Gastrocnemius medialis (tissue), 4 donors: ENCODE data around the gene PIAS1. TPM values are rescaled to one million over a fixed set of nuclear protein-coding genes. Genes with fewer than 3 reads are reported as not detected.

Experiments
- ATAC-seq, 2 donors: fragments of 150-250 bp; one replicate each; pipeline ENCODE4 v1.9.1; 2016
- DNase-seq, 2 donors: peaks; one replicate each; pipeline ENCODE4 v3.0.0-alpha.2; 2019
- H3K27ac ChIP-seq, 4 donors: fragments of 200-600 bp; sonication (generic); 1 replicate in 1 of 4; 2 replicates in 3 of 4; pipeline ENCODE4 v1.5.1; 2016 to 2018; ENCODE audit warnings: mild to moderate bottlenecking in 2 of 4, moderate library complexity in 1 of 4
- H3K27me3 ChIP-seq, 3 donors: fragments of 200-600 bp; sonication (generic) in 2 of 3; 1 replicate in 1 of 3; 2 replicates in 2 of 3; pipeline versions ENCODE4 v1.5.1 to v1.6.0; 2016 to 2019; ENCODE audit warnings: mild to moderate bottlenecking in 1 of 3, moderate library complexity in 1 of 3
- H3K36me3 ChIP-seq, 2 donors: fragments of 200-600 bp; sonication (generic) in 1 of 2; one replicate each; pipeline ENCODE4 v1.5.1; 2017 to 2018
- H3K4me1 ChIP-seq, 2 donors: fragments of 200-600 bp; sonication (generic) in 1 of 2; one replicate each; pipeline ENCODE4 v1.5.1; 2016 to 2017; ENCODE audit warnings: mild to moderate bottlenecking in 2 of 2
- H3K4me3 ChIP-seq, 4 donors: fragments of 200-600 bp; sonication (generic) in 3 of 4; 1 replicate in 1 of 4; 2 replicates in 3 of 4; pipeline ENCODE4 v1.5.1; 2016 to 2019; ENCODE audit warnings: mild to moderate bottlenecking in 2 of 4
- H3K9me3 ChIP-seq, 3 donors: fragments of 200-600 bp; sonication (generic) in 2 of 3; 1 replicate in 1 of 3; 2 replicates in 2 of 3; pipeline ENCODE4 v1.5.1; 2016 to 2019
- POLR2A ChIP-seq, 2 donors: fragments of 450-650 bp; IDR thresholded peaks; one replicate each; pipeline ENCODE4 v1.6.1; 2017; ENCODE audit warnings: antibody characterized with exemption in 2 of 2, mild to moderate bottlenecking in 2 of 2, moderate library complexity in 2 of 2
- in situ Hi-C, 4 donors: fragments of 200-750 bp; cut with MboI; loops; one replicate each; pipeline versions ENCODE4 v1.15.0 to v1.8.0; 2017; ENCODE audit warnings: low sequenced_read_pairs in 4 of 4
- intact Hi-C: fragments of 100-400 bp; cut with DNase I; formaldehyde crosslinking; loops from one replicate; pipeline ENCODE4 v1.15.1; 2023; ENCODE audit warnings: low total_unique reads
- total RNA-seq, 4 donors: library from RNA; depleted of rRNA; stranded (reverse); fragments of >200 nt; gene quantifications; one replicate each; pipeline versions ENCODE4 v1.1.0 to v1.2.3, GENCODE V29; 2016
- TF ChIP-seq, protein P1 (sequence below), 5 experiments: fragments of 450-650 bp in 3 of 5; fragments of 200-600 bp in 2 of 5; sonication (generic) in 2 of 5; IDR thresholded peaks in 4 of 5; conservative IDR thresholded peaks in 1 of 5; 1 replicate in 4 of 5; 2 replicates in 1 of 5; pipeline ENCODE4 v1.5.1; 2016 to 2019; ENCODE audit warnings: antibody characterized with exemption in 5 of 5, mild to moderate bottlenecking in 3 of 5, moderate library complexity in 3 of 5

Gene PIAS1
- total RNA-seq, 4 donors from 2014 or later, result 16.4 to 71.9 (median 23.5) TPM

DNA sequence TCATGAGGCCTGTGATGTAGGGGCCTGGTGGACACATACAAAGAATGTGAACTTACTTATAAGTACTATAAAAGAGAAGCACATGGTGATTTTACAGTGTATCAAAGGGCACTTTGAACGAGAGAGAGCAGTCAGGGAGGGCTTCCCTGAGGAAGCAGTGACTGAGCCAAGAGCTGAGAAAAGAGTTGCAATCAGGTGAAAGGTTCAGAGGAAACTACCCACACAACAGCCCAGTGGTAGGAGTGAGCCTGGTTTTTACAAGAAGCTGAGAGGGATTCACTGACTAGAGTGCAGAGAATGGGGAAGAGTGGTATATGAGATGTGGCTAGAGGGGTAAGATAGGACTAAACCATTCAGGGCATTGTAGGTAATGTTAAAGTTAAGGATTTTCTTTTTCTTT, 93.9 kb downstream of the PIAS1 start:
- Histone ChIP-seq H3K4me3 (no peak overlapping the region), H3K36me3 (peaks cover 0 to 9% of the 10 kb centered on the region in 2 donors), H3K27me3 (no peaks in the 10 kb centered on the region), H3K4me1 (peaks cover 0 to 9% of the 10 kb centered on the region in 2 donors), H3K27ac (no peak overlapping the region), H3K9me3 (no peaks in the 10 kb centered on the region)
- TF ChIP-seq, protein P1, sequence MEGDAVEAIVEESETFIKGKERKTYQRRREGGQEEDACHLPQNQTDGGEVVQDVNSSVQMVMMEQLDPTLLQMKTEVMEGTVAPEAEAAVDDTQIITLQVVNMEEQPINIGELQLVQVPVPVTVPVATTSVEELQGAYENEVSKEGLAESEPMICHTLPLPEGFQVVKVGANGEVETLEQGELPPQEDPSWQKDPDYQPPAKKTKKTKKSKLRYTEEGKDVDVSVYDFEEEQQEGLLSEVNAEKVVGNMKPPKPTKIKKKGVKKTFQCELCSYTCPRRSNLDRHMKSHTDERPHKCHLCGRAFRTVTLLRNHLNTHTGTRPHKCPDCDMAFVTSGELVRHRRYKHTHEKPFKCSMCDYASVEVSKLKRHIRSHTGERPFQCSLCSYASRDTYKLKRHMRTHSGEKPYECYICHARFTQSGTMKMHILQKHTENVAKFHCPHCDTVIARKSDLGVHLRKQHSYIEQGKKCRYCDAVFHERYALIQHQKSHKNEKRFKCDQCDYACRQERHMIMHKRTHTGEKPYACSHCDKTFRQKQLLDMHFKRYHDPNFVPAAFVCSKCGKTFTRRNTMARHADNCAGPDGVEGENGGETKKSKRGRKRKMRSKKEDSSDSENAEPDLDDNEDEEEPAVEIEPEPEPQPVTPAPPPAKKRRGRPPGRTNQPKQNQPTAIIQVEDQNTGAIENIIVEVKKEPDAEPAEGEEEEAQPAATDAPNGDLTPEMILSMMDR (IDR thresholded peaks at IDR 0.05 in 4 of 5, conservative IDR thresholded peaks at IDR 0.05 in 1 of 5), result no peak
- no peak for TF ChIP-seq POLR2A (IDR thresholded peaks at IDR 0.05)
- ATAC-seq (no peak), DNase-seq (no peak)
- intact Hi-C loops, result no loop called here
- in situ Hi-C loops, result loop anchor here in 1 of 4 donors (5.0 kb wide), 1 partner anchor 286 kb away; no protein-coding TSS in a partner anchor

DNA sequence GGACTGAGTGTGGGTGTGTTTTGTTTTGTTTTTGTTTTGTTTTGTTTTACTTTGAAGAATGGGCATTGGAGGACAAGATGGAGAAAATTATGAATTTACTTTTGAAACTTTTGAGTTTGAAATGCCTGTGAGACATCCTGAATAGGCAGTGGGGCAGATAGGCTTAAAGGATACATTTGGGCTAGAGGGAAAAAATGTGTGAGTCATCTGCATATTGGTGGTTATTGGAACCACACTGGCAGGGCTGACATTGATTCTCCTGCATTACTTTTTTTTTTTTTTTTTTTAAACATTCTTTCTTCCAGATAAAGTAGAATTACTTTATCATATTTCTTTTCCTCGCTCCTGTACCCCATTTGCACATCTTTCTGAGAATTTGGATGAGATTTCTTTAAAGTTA, 94.9 kb downstream of the PIAS1 start:
- Histone ChIP-seq H3K4me3 (no peak overlapping the region), H3K36me3 (peaks cover 0 to 20% of the 10 kb centered on the region in 2 donors), H3K9me3 (no peaks in the 10 kb centered on the region), H3K4me1 (peaks cover 0 to 10% of the 10 kb centered on the region in 2 donors), H3K27me3 (no peaks in the 10 kb centered on the region), H3K27ac (no peak overlapping the region)
- no peak for TF ChIP-seq POLR2A (IDR thresholded peaks at IDR 0.05)
- TF ChIP-seq, protein P1 (IDR thresholded peaks at IDR 0.05 in 4 of 5, conservative IDR thresholded peaks at IDR 0.05 in 1 of 5), result no peak
- ATAC-seq, result no peak
- in situ Hi-C loops (loop anchor here in 1 of 4 donors (5.0 kb wide), 1 partner anchor 287 kb away; no protein-coding TSS in a partner anchor), intact Hi-C loops (no loop called here)
- no peak for DNase-seq

DNA sequence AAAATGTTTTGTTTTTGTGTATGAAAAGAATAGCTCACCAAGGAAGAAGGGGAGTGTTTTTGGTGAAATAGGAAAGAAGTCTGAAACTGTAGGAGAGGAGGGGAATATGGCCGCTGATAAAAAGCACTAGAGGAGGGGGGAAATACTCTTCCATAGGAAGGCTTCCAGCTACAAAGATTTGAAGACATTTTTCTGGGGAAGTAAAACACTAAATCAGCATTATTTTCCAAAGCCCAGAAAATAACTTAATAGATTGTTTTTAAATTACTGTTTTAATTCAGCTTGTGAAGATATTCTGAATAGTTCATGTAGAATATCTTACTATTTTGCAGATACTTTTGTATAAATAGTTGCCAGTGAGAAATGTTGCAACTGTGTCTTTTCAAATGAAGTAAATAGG, 96.1 kb downstream of the PIAS1 start:
- Histone ChIP-seq H3K9me3 (no peaks in the 10 kb centered on the region), H3K27me3 (no peaks in the 10 kb centered on the region), H3K4me3 (no peak overlapping the region), H3K27ac (no peak overlapping the region), H3K4me1 (peaks cover 0 to 10% of the 10 kb centered on the region in 2 donors), H3K36me3 (peaks cover 0 to 22% of the 10 kb centered on the region in 2 donors)
- TF ChIP-seq, protein P1 (IDR thresholded peaks at IDR 0.05 in 4 of 5, conservative IDR thresholded peaks at IDR 0.05 in 1 of 5), result no peak
- no peak for TF ChIP-seq POLR2A (IDR thresholded peaks at IDR 0.05)
- intact Hi-C loops (no loop called here), in situ Hi-C loops (loop anchor here in 2 of 4 donors (5.0 to 10.0 kb wide), 2 partner anchors 285 to 288 kb away; no protein-coding TSS in a partner anchor)
- no peak for ATAC-seq
- DNase-seq, result no peak

DNA sequence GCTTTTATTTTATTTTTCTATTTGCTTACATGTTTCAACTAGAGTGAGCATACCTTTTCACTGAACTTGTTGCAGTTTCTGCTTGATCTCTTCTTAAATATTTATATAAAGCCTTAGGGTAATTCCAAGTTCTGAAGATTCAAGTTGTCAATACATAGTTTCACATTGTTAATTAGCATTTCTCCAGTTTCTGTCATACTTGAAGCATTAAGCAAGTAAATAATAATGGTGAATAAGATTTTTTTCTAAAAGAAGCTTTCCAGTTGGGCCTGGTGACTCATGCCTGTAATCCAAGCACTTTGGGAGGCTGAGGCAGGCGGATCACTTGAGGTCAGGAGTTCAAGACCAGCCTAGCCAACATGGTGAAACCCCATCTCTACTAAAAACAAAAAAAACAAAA, 97.2 kb downstream of the PIAS1 start:
- Histone ChIP-seq H3K27me3 (no peaks in the 10 kb centered on the region), H3K27ac (no peak overlapping the region), H3K4me1 (peaks cover 0 to 10% of the 10 kb centered on the region in 2 donors), H3K36me3 (peaks cover 0 to 28% of the 10 kb centered on the region in 2 donors), H3K9me3 (no peaks in the 10 kb centered on the region), H3K4me3 (no peak overlapping the region)
- DNase-seq (no peak), ATAC-seq (no peak)
- TF ChIP-seq POLR2A (IDR thresholded peaks at IDR 0.05), result no peak
- TF ChIP-seq, protein P1 (IDR thresholded peaks at IDR 0.05 in 4 of 5, conservative IDR thresholded peaks at IDR 0.05 in 1 of 5), result no peak
- intact Hi-C loops (no loop called here), in situ Hi-C loops (loop anchor here in 2 of 4 donors (5.0 to 10.0 kb wide), 2 partner anchors 286 to 289 kb away; no protein-coding TSS in a partner anchor)
